GM19351 (cell line): ENCODE data around the gene ARFGAP1.
"Not testable (repeated sequence)": the region's sequence is repeated elsewhere in the genome, so short reads cannot be mapped to it uniquely, and the experiment has no call there.

Experiments
- ATAC-seq: cut with Tn5 transposase; IDR thresholded peaks from one replicate; pipeline ENCODE4 v1.9.1; 2021; ENCODE audit warnings: mild to moderate bottlenecking, moderate library complexity; ENCODE audit not compliant: unreplicated experiment

Gene ARFGAP1

DNA sequence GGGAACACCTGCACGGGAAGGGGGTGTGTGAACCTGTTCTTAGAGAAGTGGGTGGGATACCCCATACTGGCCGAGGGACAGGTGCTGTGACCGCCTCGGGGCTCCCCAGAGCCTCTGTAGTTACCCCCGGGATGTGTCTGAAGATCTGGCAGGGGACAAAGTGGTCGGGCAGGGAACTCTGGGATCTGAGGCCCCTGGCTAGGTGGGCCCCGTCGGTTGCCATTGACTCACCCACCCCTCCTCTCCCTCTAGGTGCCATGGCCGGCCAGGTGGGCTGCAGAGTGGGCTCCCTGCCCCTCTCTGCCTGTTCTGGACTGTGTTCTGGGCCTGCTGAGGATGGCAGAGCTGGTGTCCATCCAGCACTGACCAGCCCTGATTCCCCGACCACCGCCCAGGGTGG, 32.6 kb upstream of the ARFGAP1 start:
- ATAC-seq, result no peak

- no peak for ATAC-seq
Measured at GRCh38 chr20:63241272-63241671, 31.3 kb upstream of the ARFGAP1 start.

DNA sequence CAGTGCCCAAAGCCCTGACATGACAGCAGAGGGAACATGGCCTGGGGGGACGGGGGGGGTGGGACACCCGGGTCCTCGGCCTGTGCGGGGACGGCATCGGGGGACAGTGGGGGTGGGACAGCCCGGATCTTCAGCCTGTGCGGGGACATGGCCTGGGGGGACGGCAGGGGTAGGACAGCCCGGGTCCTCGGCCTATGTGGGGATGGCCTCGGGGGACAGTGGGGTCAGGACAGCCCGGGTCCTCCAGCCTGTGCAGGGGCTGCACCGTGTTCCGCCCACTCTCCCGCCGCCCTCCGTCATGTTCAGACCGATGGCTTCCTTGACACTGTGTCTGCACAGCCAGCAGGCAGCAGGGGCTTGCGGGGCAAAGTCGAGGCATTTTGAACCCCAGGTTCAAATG, 29.9 kb upstream of the ARFGAP1 start:
- ATAC-seq, result no peak

DNA sequence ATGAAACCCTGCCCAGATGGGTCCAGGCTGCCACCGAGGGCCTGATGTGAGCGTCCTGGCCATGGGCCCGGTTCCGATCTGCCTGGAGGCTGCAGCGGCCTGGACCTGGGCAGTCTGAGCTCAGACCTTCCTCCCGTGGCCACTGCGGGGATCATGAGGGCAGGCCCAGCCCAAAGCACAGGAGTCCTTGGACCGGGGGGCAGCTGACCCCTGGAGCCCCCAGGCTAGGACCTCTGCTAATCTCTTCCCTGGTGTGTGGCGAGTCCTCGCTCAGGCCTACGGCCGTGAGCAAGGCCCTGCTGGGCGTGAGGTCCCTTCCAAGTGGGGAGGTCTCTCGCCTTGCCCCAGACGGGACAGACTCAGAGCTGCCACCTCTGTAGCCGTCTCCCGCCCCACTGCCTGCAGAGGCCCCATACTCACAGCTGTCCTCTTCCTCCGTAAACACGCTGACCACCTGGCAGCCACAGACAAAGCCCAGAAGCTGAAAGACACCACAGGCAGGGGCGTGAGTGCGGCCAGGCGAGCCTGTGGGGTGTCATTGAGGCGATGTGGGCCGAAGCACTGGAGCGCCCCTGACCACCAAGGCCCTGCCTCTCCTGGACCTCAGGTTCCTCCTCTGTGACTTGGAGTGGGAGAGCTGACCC, 28.9 kb upstream of the ARFGAP1 start:
- ATAC-seq, result no peak

GRCh38 chr20:63244468-63244867, 28.1 kb upstream of the ARFGAP1 start:
- no peak for ATAC-seq

DNA sequence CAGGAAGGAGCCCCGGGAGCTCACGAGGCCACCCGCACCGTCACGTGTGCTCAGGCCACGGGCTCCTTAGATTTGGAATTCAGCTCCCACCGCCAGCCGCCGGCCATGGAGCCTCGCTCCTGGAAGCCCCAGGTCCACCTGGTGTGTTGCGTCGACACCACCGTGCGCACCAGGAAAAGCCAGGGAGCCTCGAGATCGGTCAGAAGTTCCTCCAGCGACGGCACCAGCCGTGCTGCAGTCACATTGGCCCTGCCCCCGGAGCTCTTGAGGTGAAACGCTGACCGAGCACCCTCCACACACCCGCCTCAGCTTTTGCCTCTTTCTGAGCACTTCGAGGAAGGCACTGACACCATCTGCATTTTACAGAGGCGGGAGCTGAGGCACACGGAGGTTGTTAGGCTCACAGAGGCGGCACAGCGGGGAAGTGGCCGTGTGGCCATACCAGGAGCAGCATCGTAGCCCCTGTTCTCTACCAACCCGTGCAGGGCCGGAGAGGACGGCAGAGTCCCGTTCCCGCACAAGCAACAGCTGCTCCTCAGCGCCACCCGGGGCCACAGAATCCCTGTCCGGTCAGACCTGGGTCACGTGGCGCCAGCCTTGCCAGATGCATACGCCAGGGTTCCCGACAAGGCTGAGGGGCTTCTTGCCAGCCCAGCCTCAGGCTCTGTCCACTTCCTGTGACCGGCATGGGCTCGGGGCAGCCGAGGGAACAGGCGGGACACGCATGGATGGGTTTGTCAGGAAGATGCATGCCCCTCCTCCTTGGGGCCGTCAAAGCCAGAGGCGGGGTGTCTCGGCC, 25.9 kb upstream of the ARFGAP1 start:
- ATAC-seq, result no peak

- ATAC-seq, result no peak
Measured at GRCh38 chr20:63247671-63248228, 24.9 kb upstream of the ARFGAP1 start.

DNA sequence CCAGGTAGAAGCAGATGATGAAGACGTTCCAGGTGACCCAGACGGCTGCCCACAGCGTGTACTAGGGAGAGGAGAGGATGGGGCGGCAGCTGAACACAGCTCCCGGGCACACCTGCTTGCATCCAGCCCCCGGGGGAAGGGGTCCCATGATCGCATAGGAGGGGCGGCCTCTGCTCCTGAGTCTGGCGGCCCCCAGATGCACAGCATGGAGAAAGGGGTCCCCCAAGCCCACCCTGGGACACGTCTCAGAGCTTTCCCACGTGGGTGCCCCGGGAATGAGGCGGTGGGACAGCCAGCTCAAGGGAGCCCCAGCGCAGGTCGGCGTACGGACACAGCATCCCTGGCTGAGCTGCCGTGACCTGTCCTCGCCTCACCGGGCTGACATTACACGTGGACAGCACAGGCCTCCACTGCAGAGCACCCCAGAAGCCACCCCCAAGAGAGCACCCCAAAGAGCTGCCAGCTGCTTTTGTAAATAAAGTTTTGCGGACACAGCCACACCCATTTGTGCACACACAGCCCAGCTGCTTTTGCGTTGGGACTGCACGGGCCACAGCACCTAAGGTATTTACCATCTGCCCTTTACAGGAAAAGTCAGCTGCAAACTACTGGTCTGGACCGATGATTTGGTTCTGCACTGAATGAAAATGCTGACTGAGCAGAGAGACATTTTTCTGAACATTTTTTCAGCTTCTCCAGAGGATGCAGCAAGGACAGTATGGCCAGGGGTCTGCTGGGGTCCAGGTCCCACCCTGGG, 23.6 kb upstream of the ARFGAP1 start:
- ATAC-seq, result no peak

GRCh38 chr20:63249891-63250290, 22.7 kb upstream of the ARFGAP1 start:
- ATAC-seq, result no peak

- ATAC-seq, result not testable (repeated sequence)
Measured at GRCh38 chr20:63251350-63251749, 21.3 kb upstream of the ARFGAP1 start.

DNA sequence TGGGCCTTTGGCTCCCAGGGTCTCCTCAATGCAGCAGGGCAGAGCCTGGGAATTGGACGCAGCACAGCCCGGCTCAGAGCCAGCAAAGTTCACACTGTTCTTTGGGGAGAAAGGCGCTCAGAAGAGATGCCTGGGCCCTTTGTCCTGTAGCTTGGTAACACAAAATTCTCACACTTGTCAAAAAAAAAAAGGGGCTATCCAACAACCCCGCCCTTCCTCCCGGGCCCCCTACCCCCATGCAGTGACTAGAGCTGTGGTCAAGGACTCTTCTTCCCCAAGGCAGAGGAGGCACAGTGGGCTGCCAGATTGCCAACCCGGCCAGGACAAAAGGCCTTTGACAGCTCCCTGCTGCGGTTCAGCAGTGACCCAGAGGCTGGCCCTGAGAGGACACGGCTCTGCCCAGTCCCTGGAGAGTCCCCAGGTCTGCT, 20.3 kb upstream of the ARFGAP1 start:
- no peak for ATAC-seq

DNA sequence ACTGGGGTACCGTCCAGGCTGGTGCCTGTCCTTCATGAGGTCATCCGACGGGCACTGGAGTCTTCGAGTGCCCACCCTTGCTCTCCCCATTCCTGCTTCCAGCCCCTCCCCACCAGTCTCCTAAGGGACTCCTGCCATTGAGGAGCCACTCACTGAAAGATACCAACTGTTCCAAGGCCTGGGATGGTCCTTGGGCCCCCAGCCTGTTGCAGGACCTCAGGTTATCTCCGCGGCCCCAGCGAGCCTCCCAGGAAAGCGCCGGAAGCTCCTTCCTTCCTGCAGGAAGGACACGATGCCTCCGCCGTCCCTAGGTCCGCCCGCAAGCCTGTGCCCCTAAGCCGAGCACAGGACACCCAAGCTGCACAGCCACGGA, 19.6 kb upstream of the ARFGAP1 start:
- no peak for ATAC-seq

DNA sequence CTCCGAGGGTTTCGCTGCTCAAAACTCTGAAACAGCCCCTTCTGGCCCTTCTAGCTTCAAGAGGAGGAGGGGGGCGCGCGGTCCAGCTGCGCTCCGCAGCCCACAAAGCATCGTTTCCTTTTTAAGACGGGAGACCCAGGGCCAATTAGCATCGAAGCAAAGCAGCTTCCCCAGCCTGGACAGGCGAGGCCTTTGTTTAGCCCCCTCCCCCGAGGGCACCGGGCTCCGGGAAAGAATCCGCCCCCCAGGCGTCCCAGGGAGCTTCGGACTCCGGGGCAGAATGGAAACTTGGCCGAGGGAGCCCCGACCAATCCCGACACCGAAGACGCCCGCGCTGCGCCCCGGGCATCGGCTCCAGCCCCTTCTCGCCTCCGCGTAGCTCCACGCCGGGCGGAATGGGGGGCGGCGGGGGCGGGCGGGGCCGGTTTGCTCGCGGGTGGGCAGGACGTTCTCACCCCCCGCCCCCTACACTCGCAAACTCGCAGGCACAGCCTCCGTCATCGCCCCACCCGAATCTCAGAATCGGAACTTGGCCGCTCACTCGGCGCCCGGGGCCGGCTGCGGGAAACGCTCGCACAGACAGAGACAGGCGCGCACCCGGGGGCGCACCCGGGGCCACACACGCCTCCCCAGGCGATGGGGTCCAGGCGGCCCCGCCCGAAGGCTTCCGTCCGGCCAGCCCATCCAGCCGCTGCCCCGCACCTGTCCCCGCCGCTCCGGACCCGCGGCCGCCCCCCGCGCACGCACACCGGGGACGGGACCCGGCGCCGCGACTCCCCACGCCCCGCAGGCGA, 19.0 kb upstream of the ARFGAP1 start:
- no peak for ATAC-seq

- ATAC-seq, result no peak
Measured at GRCh38 chr20:63254232-63254605, 18.4 kb upstream of the ARFGAP1 start, which contains the start of gene NKAIN4. NKAIN4 (minus strand) TSS chr20:63254463; CDS start chr20:63254450, 13 bp downstream.

GRCh38 chr20:63254606-63255384, 17.8 kb upstream of the ARFGAP1 start:
- ATAC-seq, result no peak

DNA sequence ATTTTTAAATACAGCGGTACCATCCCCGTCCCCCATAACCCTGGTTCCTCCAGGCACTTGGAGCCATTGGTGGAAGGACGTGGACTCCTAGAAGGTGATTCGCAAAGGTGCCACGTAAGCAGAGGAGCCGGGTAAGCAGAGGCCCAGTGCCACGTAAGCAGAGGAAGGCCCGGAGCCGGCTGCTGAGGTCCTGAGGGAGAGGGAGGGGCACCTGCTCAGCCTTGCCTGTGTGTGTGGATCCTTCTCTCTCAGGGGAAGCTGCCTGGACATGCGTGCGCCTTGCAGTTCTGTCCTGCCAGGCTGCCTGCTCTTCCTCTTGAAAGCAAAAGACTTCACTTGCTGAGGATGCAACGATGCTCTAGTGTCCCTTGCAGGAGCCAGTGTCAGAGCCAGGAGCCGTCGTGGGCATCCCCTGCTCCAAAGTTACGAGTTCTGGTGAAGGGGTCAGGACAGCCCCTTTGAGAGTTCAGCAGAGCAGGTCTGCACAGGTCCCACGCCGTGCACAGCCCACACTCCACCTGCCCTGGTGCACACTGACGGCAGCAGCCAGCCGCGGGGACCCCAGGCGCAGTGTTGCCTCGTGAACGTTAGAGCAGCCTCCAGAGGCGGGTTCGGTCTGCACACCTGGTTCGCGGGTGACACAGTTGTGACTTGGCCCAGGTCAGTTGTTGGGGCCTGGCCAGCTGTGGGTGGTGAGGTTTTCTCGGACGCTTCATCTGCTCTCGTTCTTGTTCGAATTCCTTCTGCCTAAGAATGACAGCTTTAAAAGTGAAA, 16.5 kb upstream of the ARFGAP1 start:
- no peak for ATAC-seq

DNA sequence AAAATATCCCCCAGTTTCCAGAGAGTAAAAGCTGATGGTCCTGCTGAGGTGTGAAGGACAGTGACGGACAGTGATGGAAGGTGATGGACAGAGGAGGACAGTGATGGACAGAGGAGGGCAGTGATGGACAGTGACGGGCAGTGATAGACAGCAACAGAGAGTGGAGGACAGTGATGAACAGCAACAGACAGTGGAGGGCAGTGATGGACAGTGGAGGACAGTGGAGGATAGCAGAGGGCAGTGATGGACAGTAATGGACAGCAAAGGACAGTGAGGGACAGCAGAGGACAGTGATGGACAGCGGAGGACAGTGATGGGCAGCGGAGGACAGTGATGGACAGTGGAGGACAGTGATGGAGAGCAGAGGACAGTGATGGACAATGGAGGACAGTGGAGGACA, 15.7 kb upstream of the ARFGAP1 start:
- ATAC-seq, result no peak

DNA sequence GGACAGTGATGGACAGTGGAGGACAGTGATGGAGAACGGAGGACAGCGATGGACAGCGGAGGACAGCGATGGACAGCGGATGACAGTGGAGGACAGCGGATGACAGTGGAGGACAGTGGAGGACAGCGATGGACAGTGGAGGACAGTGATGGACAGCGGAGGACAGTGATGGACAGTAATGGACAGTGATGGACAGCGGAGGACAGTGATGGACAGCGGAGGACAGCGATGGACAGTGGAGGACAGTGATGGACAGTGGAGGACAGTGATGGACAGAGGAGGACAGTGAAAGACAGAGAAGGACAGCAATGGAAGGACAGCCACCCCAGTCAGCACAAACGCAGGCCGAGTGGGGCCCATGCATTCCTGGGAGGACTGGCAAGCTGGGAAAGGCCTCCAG, 15.0 kb upstream of the ARFGAP1 start:
- no peak for ATAC-seq

DNA sequence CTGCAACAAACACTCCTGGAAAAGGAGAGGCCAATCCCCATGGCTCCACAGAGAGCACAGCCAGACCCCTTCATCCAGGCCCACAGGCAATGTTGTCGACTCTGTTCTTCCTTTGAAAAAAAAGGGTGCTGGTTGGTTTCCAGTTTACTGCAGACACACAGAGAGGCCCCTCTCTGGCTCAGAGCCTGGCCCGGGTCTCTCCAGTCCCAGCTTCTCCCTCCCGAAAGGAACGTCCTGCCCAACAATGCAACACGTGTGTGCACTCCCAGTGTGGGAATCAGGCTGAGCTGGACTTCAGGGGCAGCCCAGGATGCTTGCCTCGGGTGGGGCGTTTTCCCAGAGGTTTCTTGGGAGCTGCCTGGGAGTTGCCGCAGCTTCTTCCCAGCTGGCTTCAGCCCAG, 13.8 kb upstream of the ARFGAP1 start:
- no peak for ATAC-seq
